Raji (cell line): ENCODE measurements around the gene SYNE2.

Experiments used
- POLR2A ChIP-seq: IDR thresholded peaks from 2 replicates; pipeline ENCODE4 v1.6.1; 2011; ENCODE audit warnings: low read depth, low read length, control low read depth; ENCODE audit not compliant: insufficient read depth

SYNE2 gene

GRCh38 chr14:64158608-64159007 lies 305.8 kb downstream of the SYNE2 start:
- no peak for TF ChIP-seq POLR2A

DNA sequence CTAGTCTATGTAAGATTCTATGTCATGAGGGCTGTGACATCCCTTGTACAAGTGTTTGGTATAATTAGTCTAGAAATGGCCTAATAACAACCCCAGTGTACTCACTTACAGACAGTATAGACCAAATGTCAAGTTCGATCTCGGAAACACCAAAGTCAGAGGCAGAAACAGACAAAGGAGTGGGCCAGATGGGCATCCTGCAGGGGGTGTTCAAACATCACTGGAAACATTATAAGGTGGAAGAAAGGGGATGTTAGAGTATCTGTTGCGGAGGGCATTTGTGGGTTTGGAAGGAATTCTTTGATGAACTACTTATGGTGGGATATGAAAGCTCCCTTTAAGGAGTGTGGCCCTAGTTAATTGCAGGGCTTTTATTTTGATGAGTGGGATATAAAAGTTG lies 306.8 kb downstream of the SYNE2 start:
- TF ChIP-seq POLR2A: no peak

GRCh38 chr14:64170181-64170580 lies 317.4 kb downstream of the SYNE2 start:
- TF ChIP-seq POLR2A: no peak

GRCh38 chr14:64174922-64175782 lies 322.3 kb downstream of the SYNE2 start:
- TF ChIP-seq POLR2A: no peak

- TF ChIP-seq POLR2A: no peak
Observed at GRCh38 chr14:64176330-64176729, 323.5 kb downstream of the SYNE2 start.

DNA sequence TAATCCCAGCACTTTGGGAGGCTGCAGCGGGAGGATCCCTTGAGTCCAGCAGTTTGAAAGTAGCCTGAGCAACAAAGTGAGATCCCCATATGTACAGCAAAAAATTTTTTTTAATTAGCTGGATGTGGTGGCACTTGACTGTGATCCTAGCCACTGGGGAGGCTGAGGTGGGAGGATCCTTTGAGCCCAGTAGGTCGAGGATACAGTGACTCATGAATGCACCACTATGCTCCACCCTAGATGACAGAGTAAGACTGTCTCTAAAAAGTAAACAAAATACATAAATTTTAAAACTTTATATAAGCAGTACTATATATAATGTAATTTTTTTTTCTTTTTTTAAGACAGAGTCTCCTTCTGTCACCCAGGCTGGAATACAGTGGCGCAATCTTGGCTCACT lies 326.0 kb downstream of the SYNE2 start:
- TF ChIP-seq POLR2A: no peak

DNA sequence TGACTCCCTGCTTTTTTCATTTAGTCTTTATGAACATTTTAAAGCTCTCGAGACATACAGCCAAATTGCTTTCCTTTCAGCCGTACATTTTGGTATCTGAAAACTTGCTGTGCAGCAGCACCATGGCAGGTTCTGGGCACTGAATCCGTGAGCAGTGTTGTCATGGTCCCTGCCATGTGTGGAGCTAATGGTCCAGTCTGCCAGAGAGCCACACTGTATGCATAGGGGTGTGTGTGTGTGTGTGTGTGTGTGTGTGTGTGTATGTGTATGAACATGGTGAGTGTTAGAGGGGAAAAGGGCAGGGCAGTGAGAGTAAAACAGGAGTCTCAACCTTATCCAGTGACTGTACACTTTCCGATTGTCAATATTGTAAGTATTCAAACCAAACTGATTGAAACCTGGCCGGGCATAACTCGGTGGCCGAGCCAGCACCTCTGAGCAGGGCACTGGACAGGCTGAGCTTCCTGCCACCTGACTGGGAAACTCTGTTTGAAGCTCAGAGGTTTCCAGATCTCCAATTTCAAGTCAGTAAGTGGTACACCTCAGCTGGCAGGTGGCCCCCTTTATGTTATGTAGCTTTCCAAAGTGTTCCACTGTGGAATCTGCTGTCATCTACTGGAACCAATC lies 331.4 kb downstream of the SYNE2 start:
- no peak for TF ChIP-seq POLR2A

- TF ChIP-seq POLR2A: no peak
Observed at GRCh38 chr14:64185184-64185583, 332.4 kb downstream of the SYNE2 start.

DNA sequence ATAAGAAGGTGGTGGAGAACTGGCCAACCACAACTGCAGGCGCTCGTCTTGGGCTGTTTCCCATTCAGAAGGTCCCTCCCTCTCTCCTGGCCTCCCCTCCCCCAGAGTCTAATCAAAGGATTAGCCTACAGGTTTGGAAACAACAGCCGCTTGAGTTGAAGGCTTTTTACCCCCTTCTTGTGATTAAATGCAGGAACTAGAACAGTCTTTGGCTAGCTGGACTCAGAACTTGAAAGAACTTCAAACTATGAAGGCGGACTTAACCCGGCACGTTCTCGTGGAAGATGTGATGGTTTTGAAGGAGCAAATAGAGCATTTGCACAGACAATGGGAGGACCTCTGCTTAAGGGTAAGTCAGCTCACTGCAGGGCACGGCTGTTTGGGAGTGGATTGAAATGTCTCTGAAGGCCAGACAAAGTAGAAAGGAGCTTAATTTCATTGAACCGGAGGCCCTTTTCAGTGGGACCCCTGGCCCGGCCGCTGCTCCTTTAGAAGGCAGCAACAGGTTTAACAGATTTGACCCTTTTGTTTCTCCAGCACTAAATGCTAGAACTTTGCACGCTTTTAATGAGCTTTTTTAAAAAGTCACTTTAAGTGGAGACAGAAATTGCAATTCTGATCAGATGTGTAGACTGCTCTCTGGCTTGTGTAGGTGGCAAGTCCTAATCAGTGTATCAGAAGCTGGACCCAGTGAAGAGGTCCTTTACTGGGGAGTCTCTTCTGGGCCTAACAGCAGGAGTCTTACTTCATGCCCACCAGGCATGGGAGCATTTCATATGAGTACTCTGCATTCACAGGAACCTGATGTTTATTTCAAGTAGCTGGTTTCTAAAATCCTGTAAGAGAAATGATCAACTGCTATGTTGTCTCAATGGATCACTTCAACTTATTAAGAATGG lies 333.7 kb downstream of the SYNE2 start:
- TF ChIP-seq POLR2A: no peak

DNA sequence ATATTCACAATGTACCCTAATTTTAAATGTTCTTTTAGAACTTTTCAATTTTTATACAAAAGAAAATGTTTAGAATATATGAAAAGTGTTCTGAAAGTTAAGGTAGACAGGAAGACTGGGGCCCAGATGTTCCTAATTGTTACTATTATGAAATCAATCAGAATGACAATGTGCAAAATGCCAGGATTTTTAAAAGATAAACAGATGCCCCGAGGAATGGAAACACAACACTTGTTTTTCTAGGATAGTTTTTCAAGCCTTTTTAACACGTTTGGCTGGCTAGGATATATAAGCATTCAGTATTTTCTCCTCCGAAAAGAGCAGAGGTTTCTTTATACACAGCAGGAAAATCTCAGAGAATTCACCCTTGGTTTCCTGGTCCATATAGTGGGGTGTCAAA lies 334.5 kb downstream of the SYNE2 start:
- no peak for TF ChIP-seq POLR2A

- TF ChIP-seq POLR2A: no peak
Observed at GRCh38 chr14:64190974-64191502, 338.2 kb downstream of the SYNE2 start.

GRCh38 chr14:64191756-64192155 lies 339.0 kb downstream of the SYNE2 start:
- TF ChIP-seq POLR2A: no peak

DNA sequence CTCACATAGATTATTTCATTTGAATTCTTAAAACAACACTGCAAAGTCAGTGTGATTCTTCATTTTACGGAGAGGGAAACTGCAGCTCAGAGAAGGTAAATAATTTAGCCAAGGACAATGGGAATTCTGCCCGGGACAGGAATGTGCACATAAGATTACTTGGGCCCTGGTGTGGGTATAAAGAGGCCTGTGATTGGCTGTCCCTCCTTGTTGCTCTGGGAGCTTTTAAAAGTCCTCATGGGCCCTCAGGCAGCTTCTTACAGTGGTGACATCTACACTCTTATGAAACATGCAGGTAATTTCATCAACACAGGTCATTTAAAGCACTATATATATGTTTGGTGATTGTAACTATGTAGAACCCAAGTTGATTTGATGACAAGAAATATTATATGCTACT lies 341.0 kb downstream of the SYNE2 start:
- TF ChIP-seq POLR2A: no peak

GRCh38 chr14:64194404-64194803 lies 341.6 kb downstream of the SYNE2 start:
- TF ChIP-seq POLR2A: no peak

DNA sequence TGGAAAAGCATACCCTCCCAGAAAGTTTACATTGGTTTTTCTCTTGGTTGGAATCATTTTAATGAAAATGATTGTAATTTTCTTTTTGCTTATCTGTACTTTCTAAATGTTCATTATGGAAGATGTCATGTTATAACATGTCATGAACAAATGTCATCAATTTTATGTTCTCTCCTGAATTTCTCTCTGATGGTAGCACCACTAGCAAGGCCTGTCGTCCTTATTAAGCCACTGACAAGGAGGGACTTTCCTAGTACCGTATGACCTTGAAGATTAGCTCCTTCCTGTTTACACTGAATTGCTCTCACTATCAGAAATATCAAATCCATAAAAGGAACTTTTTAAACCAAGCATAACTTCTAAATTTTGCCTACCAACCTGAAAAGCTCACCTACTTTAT lies 342.4 kb downstream of the SYNE2 start:
- no peak for TF ChIP-seq POLR2A
